Activated CD4-positive, alpha-beta T cell treated with anti-CD3 and anti-CD28 coated beads for 48 hours (primary cell): Measurements from ENCODE around the gene RSKR.
"Not testable (repeated sequence)": the region's sequence is repeated elsewhere in the genome, so short reads cannot be mapped to it uniquely, and the experiment has no call there.

Experiments used
- DNase-seq: peaks from one replicate; pipeline ENCODE4 v3.0.0-alpha.2; 2020

RSKR gene

GRCh38 chr17:28620010-28620409, 6.0 kb upstream of the RSKR start:
- DNase-seq, result no peak

- no peak for DNase-seq
These were observed 4.5 kb upstream of the RSKR start for GRCh38 chr17:28618464-28618863.

GRCh38 chr17:28616281-28616680, 2.3 kb upstream of the RSKR start:
- DNase-seq, result no peak

GRCh38 chr17:28615260-28615940, 1.4 kb upstream of the RSKR start:
- DNase-seq, result no peak

GRCh38 chr17:28612936-28613872, 781 bp downstream of the RSKR start:
- peak; percentile 40 for DNase-seq

- DNase-seq, result no peak
These were observed 1.5 kb downstream of the RSKR start for GRCh38 chr17:28612531-28612930.

- no peak for DNase-seq
These were observed 3.6 kb downstream of the RSKR start for GRCh38 chr17:28610376-28610775.

GRCh38 chr17:28604031-28604430, 10.0 kb downstream of the RSKR start:
- DNase-seq, result not testable (repeated sequence)

GRCh38 chr17:28599311-28600184, 14.4 kb downstream of the RSKR start:
- peak; percentile 82 for DNase-seq

- DNase-seq, result peak; percentile 95
These were observed 15.1 kb downstream of the RSKR start, which contains the start of gene SPAG5 for GRCh38 chr17:28598799-28599310. SPAG5 (minus strand) TSS chr17:28599025; CDS start chr17:28598946, 79 bp downstream.

- DNase-seq, result no peak
These were observed 15.6 kb downstream of the RSKR start for GRCh38 chr17:28598389-28598788.

GRCh38 chr17:28597606-28598383, 16.2 kb downstream of the RSKR start:
- DNase-seq, result no peak

- no peak for DNase-seq
These were observed 21.7 kb downstream of the RSKR start for GRCh38 chr17:28592260-28592659.

GRCh38 chr17:28585851-28586250, 28.1 kb downstream of the RSKR start:
- DNase-seq, result no peak

- no peak for DNase-seq
These were observed 29.6 kb downstream of the RSKR start for GRCh38 chr17:28584434-28584833.

- DNase-seq, result no peak
These were observed 31.5 kb downstream of the RSKR start for GRCh38 chr17:28582513-28582912.

GRCh38 chr17:28580959-28581358, 33.0 kb downstream of the RSKR start:
- DNase-seq, result no peak

GRCh38 chr17:28579526-28579925, 34.5 kb downstream of the RSKR start:
- DNase-seq, result peak; percentile 49

- no peak for DNase-seq
These were observed 35.5 kb downstream of the RSKR start for GRCh38 chr17:28578246-28579195.

GRCh38 chr17:28577466-28577824, 36.5 kb downstream of the RSKR start:
- DNase-seq, result no peak
